Measurements from ENCODE around the gene APIP.

DNA sequence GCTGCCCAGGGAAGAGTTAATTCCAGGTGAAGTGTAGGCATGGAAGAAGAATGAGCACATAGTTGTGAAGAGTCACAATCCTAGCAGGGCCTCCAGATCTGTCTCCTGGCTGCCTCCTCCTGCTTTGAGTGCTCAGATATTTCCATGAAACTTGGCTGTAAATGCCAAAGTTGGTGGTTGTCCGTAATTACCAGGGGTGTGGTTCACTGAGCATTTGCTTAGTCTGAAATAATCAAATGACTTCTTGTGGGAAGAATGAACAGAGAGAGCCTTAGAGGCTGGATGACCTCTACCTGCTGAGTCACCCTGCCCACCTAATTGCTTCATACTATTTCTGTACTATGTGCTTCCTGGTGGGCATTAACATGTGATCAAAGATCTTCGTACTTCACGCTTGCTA, 50.9 kb downstream of the APIP start:
- TF ChIP-seq, protein P1, sequence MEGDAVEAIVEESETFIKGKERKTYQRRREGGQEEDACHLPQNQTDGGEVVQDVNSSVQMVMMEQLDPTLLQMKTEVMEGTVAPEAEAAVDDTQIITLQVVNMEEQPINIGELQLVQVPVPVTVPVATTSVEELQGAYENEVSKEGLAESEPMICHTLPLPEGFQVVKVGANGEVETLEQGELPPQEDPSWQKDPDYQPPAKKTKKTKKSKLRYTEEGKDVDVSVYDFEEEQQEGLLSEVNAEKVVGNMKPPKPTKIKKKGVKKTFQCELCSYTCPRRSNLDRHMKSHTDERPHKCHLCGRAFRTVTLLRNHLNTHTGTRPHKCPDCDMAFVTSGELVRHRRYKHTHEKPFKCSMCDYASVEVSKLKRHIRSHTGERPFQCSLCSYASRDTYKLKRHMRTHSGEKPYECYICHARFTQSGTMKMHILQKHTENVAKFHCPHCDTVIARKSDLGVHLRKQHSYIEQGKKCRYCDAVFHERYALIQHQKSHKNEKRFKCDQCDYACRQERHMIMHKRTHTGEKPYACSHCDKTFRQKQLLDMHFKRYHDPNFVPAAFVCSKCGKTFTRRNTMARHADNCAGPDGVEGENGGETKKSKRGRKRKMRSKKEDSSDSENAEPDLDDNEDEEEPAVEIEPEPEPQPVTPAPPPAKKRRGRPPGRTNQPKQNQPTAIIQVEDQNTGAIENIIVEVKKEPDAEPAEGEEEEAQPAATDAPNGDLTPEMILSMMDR (IDR thresholded peaks at IDR 0.05) = no peak
- TF ChIP-seq POLR2A (IDR thresholded peaks at IDR 0.05) = no peak
